ENCODE data around the gene PMEPA1. TPM values are rescaled to one million over a fixed set of nuclear protein-coding genes. Genes with fewer than 3 reads are reported as not detected.

Gene PMEPA1
- total RNA-seq, 4 donors from 2014 or later: 10.4 to 37.8 (median 17.4) TPM

DNA sequence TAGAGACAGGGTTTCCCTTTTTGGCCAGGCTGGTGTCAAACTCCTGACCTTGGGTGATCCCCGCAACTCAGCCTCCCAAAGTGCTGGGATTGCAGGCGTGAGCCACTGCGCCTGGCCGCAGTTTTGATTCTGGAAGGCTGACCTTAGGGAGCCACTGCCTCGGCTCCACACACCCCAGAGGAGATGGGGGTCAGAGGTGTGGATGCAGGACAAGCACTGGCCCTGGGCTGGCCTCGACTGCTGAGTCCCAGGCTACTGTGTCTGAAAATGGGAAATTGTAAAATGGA lies 91.1 kb downstream of the PMEPA1 start:
- Histone ChIP-seq H3K4me3 (peak overlapping the region in 1 of 4 donors; percentile 14), H3K9me3 (no peaks in the 10 kb centered on the region), H3K27ac (replicated peaks in 1 of 4) (peak overlapping the region in 1 of 4 donors; percentile 36), H3K27me3 (peaks cover 0 to 42% (median 0%) of the 10 kb centered on the region in 4 donors), H3K36me3 (no peaks in the 10 kb centered on the region), H3K4me1 (peaks cover 0 to 5% (median 3%) of the 10 kb centered on the region in 4 donors)
- intact Hi-C loops (cut with DNase I): no loop called here
- WGBS: 83% methylated on average over 6 of the region's 6 CpGs
- TF ChIP-seq POLR2A (IDR thresholded peaks at IDR 0.05; ENCODE audit: low read depth): no peak
- TF ChIP-seq POLR2AphosphoS5 (IDR thresholded peaks at IDR 0.05): no peak
- no peak for TF ChIP-seq CTCF (IDR thresholded peaks at IDR 0.05)
- TF ChIP-seq EP300 (IDR thresholded peaks at IDR 0.05): no peak
- DNase-seq (ENCODE audit: extremely low spot score): no peak

- Histone ChIP-seq H3K4me1 (peaks cover 0 to 5% (median 3%) of the 10 kb centered on the region in 4 donors), H3K36me3 (no peaks in the 10 kb centered on the region), H3K9me3 (no peaks in the 10 kb centered on the region), H3K27ac (replicated peaks in 1 of 4) (peak overlapping the region in 1 of 4 donors; percentile 36), H3K27me3 (peaks cover 0 to 42% (median 0%) of the 10 kb centered on the region in 4 donors), H3K4me3 (peak overlapping the region in 1 of 4 donors; percentile 14)
- no peak for TF ChIP-seq CTCF (IDR thresholded peaks at IDR 0.05)
- TF ChIP-seq POLR2A (IDR thresholded peaks at IDR 0.05; ENCODE audit: low read depth): no peak
- TF ChIP-seq EP300 (IDR thresholded peaks at IDR 0.05): no peak
- no peak for TF ChIP-seq POLR2AphosphoS5 (IDR thresholded peaks at IDR 0.05)
- intact Hi-C loops (cut with DNase I): no loop called here
- 87% methylated on average over 13 of the region's 14 CpGs for WGBS
- DNase-seq (ENCODE audit: extremely low spot score): no peak
Measured at GRCh38 chr20:57618091-57618763, 91.6 kb downstream of the PMEPA1 start.

DNA sequence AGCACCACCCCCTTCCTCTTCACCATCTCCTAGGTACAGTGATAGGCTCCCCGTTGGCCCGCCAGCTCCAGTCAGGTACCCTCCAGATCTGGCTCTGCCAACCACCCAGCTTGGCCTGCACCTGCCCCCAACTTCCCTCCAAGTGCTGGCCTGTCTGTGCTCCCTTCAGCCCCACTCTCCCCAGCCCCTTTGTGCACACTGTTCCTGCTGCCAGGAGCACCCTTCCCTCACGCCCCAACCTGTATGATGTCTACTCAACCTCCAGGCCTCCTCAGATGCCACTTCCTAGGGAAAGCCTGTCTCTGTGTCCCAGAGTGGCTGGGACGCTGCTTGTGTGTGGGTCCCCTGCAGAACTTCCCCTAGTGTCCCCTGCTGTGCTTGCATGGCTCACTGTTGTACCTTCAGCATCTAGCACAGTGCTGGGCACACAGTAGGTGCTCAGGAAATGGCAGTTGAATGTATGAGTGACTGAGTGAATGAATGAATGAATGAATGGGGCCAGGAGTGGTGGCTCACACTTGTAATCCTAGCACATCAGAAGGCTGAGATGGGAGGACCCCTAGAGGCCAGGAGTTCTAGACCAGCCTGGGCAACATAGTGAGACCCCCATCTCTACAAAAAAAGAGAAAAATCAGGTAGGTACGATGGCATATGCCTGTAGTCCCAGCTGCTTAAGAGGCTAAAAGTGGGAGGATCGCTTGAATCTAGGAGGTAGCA lies 92.6 kb downstream of the PMEPA1 start:
- Histone ChIP-seq H3K9me3 (no peaks in the 10 kb centered on the region), H3K27me3 (peaks cover 0 to 33% (median 0%) of the 10 kb centered on the region in 4 donors), H3K36me3 (no peaks in the 10 kb centered on the region), H3K4me3 (no peak overlapping the region), H3K4me1 (peaks cover 0 to 5% (median 3%) of the 10 kb centered on the region in 4 donors), H3K27ac (replicated peaks in 1 of 4) (no peak overlapping the region)
- DNase-seq (ENCODE audit: extremely low spot score): no peak
- TF ChIP-seq CTCF (IDR thresholded peaks at IDR 0.05): no peak
- no peak for TF ChIP-seq POLR2A (IDR thresholded peaks at IDR 0.05; ENCODE audit: low read depth)
- no peak for TF ChIP-seq EP300 (IDR thresholded peaks at IDR 0.05)
- no peak for TF ChIP-seq POLR2AphosphoS5 (IDR thresholded peaks at IDR 0.05)
- 83% methylated on average over 6 of the region's 6 CpGs for WGBS
- intact Hi-C loops (cut with DNase I): no loop called here

DNA sequence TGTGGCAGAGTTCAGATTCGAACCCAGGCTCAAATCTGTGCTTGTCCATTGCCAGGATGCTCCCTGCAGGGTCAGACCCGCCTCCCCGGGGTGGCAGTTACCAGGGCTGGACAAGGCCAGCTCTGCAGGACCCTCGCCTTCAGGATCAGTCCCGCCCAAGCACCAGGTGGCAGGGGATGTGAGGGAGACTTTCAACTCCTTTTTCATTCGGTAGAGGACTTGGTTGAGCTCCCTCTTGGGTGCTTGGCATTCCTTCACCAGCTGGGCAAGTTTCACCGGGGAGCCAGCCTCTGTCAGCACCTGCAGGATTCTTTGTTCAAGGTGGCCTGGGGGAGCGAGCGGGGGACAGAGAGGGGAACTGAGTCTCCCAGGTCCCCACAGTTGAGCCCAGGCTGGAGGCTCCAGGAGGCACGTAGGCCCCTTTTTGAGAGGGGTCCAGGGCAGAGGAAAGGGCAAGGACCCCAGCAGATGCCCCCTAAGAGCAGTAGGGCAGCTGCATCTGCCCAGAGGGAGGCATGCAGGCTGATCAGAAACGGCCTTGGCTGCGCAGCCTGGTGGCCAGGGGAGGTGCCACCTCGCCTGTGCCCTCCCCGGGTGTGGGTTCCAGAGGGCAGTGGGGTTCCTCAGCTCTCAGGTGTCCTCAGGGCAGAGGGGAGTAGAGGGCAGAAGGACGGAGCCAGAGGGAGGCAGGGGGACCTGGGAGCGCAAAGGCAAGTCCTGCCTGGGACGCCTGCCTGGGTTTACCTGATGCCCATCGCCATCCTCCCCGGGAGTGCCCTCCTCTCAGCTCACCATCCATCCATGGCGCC lies 93.5 kb downstream of the PMEPA1 start:
- peaks cover 0 to 29% (median 0%) of the 10 kb centered on the region in 4 donors for H3K27me3 ChIP-seq
- intact Hi-C loops (cut with DNase I): no loop called here
- TF ChIP-seq POLR2AphosphoS5 (IDR thresholded peaks at IDR 0.05) (no peak), POLR2A (IDR thresholded peaks at IDR 0.05; ENCODE audit: low read depth) (no peak), CTCF (IDR thresholded peaks at IDR 0.05) (no peak), EP300 (IDR thresholded peaks at IDR 0.05) (no peak)
- WGBS: 87% methylated on average over 12 of the region's 20 CpGs
- H3K9me3 ChIP-seq: no peaks in the 10 kb centered on the region
- H3K4me3 ChIP-seq: no peak overlapping the region
- peaks cover 0 to 5% (median 3%) of the 10 kb centered on the region in 4 donors for H3K4me1 ChIP-seq
- no peak for DNase-seq (ENCODE audit: extremely low spot score)
- no peaks in the 10 kb centered on the region for H3K36me3 ChIP-seq
- no peak overlapping the region for H3K27ac ChIP-seq (replicated peaks in 1 of 4)
